Gastrocnemius medialis (tissue), 4 donors: ENCODE results near the gene CLDN18.

Experiments used
- CTCF ChIP-seq, 5 experiments: fragments of 450-650 bp in 3 of 5; fragments of 200-600 bp in 2 of 5; sonication (generic) in 2 of 5; IDR thresholded peaks in 4 of 5; conservative IDR thresholded peaks in 1 of 5; 1 replicate in 4 of 5; 2 replicates in 1 of 5; pipeline ENCODE4 v1.5.1; 2016 to 2019; ENCODE audit warnings: antibody characterized with exemption in 5 of 5, mild to moderate bottlenecking in 3 of 5, moderate library complexity in 3 of 5
- POLR2A ChIP-seq, 2 donors: fragments of 450-650 bp; IDR thresholded peaks; one replicate each; pipeline ENCODE4 v1.6.1; 2017; ENCODE audit warnings: antibody characterized with exemption in 2 of 2, mild to moderate bottlenecking in 2 of 2, moderate library complexity in 2 of 2

GRCh38 chr3:138011722-138012121, 1.8 kb downstream of the CLDN18 start:
- TF ChIP-seq CTCF (IDR thresholded peaks at IDR 0.05 in 4 of 5, conservative IDR thresholded peaks at IDR 0.05 in 1 of 5) (no peak), POLR2A (IDR thresholded peaks at IDR 0.05) (no peak)
